ENCODE results near the gene FAM53A.

Gene FAM53A

DNA sequence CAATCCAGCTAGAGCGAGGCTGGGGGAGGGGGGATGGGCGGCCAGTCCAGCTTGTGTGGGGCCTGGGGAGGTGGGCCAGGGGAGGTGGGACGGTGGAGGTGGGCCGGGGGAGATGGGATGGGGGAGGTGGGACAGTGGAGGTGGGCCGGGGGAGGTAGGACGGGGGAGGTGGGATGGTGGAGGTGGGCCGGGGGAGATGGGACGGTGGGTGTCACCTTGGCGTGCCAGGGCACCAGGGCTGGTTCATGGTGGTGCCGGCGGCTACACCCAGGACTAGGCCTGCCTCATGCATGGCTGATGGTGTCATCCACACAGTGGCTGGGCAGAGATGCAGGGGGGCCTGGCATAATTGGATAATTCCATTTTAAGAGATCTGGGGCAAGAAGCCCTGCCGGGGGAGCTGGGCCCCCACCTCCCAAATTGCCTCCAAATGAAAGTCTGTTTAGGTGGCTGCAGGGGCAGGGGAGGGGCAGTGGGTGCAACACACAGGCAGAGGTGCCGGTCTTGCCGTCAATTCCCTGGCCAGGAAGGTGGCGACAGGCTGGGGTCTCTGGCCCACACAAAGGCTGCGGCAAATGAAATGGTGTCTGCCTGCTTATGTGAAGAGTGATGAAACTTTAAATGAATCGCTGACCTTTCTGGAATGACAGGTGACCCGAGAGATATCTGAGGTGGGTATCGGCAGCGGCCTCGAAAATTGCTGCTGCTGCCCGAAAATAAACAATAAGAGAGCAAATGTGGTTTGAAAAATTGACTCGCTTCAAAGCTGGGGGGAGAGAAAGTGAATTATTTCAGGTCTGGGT lies 82.1 kb downstream of the FAM53A start:
- DNase-seq = no peak

DNA sequence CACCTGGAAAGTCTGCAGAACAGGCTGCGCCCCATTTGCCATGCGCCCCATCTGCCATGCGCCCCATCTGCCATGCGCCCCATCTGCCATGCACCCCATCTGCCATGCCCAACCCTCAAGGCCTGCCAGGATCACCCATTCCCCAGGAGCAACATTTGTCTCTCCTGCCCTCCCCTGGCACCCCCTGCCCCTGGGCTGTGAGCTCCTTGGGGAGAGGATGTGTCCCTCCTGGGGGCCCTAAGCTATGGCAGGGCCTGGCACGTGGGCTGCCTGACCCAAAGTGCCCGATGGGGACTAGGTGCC lies 82.6 kb downstream of the FAM53A start:
- DNase-seq = no peak

DNA sequence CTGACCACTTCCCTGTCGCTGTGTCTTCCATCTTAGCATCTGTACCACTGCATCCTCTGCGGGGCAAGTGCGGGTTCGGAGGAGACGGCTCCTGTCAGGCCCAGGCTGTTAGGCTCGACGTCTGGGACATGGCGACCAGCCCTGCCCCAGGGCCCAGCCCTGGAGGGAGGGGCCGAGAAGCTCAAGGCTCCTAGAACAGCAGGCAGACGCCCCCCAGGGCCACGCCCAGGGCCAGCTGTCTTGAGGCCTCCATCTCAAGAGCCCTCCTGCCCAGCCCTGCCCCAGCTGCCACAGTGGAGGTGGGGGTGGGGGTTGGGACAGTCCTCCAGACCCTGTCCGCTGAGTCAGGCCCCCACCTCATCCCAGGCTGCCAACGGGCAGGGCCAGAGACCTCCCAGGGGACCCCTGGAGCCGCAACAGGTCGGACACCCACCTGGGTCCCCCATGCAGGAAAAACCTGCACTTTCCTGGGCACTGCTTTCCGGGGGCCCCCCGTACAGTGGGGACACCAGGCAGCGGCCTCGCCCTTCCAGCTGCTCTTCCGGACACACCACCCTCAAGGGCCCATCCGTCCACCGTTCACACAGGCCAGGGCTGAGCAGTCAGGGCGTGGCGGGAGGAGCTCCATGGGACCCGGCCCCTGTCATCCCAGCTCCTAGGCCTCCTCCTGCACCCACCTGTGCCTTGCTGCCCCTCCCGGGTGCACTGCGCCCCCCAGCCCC lies 83.1 kb downstream of the FAM53A start:
- DNase-seq = no peak

DNA sequence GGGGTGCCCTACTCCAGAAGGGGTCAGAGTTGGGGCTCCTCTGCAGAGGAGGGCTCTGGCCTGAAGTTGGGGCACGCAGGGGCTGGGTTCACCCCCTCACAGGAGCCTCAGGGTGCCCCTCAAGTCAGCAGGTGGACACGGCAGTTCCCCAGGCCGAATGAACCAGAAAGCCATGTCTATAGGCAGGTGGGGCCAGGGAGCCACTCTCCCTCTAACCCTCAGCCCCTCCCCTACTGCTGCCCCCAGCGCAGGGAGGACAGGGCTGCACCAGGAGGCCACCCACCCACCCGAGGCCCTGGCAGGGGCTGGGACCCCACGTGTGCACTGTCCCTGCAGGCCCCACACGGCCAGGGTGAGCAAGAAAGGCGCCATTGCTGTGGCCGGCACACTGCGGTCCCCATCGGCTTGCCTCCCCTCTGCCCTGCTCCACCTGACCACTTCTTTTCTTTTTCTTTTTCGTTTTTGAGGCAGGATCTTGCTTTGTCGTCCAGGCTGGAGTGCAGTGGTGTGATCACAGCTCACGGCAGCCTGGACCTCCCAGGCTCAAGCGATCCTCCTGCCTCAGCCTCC lies 83.8 kb downstream of the FAM53A start:
- no peak for DNase-seq

DNA sequence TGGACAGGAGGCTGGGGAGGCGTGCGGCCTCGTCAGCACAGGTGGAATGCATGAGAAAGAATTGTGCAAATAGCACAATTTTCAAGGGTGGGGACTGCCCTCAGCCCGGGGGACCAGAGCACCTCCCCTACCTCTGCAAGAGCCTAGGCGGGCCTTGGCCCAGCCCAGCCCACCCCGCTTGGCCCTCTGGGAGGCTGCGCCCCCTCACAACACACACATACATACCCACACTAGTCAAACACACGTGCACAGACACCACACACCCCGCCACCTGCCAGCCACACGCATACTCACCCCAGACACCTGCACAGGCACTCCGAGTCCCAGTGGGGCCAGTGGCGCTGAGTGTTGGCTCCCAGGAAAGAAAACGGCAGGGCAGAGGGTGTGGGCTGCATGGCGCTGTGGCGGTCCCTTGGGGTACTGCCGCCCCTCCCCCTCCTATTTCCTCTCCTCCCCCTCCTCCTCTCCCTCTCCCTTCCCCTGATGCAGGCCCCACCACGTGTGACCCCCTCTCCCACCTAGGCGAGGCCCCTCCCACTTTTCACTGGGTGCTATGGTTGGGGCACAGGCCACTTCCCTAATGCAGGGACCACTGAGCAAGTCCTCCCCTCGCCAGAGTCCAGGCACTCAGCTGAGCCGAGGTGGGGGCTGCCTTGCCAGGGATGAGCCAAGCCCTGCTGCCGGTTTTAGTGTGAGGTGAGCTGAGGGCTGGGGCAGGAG lies 84.5 kb downstream of the FAM53A start:
- no peak for DNase-seq

DNA sequence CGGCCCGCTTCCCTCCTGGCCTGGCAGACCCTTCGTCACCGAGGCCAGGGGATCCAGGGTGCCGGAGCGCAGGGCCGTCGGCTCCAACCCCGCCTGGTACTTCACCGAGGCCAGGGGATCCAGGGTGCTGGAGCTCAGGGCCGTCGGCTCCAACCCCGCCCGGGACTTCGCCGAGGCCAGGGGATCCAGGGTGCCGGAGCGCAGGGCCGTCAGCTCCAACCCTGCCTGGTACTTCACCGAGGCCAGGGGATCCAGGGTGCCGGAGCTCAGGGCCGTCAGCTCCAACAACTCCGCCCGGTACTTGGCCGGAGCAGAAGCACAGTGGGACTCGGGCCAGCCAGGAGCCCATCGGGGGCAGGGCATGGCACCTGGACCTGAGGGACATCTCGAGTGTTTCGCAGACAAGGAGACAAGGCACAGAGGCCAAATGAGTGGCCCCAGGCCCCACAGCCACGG lies 85.1 kb downstream of the FAM53A start:
- no peak for DNase-seq

DNA sequence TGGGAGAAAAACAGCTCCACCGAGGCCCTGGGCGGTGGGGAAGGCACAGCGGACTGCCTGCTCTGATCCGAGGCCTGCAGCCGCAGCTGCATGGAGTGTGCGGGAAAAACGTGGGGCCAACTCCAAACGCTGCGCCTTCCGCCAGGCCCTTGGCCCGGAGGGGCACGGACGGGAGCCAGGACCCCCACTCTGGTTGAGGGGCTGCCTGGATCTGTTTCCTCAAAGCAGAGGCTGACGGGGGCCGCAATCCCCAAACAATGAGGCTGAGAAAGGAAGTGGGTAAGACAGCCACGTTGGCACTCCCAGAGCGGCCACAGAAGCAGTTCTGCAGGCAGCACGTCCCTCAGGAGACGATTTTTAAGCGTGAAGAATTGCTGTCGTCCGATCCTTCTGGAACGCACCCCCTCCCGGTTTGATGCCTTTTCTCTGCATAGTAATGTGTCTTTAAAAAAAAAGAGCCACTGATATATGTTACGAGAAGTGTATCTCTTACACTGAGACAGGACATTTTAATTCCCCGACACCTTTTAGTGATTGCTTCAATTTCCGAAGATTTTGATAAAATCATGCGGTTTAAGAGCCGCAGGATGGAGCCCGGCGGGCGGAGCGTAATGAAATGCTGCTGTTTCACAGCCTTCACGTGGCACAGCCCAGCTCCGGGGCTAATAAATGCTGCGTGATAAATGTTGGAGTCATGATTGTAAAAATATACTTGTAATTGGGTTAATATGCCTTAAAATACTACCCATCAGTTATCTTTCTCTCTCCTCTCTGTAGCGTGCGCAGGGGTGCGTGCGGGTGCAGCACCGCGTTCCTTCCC lies 85.7 kb downstream of the FAM53A start:
- no peak for DNase-seq

DNA sequence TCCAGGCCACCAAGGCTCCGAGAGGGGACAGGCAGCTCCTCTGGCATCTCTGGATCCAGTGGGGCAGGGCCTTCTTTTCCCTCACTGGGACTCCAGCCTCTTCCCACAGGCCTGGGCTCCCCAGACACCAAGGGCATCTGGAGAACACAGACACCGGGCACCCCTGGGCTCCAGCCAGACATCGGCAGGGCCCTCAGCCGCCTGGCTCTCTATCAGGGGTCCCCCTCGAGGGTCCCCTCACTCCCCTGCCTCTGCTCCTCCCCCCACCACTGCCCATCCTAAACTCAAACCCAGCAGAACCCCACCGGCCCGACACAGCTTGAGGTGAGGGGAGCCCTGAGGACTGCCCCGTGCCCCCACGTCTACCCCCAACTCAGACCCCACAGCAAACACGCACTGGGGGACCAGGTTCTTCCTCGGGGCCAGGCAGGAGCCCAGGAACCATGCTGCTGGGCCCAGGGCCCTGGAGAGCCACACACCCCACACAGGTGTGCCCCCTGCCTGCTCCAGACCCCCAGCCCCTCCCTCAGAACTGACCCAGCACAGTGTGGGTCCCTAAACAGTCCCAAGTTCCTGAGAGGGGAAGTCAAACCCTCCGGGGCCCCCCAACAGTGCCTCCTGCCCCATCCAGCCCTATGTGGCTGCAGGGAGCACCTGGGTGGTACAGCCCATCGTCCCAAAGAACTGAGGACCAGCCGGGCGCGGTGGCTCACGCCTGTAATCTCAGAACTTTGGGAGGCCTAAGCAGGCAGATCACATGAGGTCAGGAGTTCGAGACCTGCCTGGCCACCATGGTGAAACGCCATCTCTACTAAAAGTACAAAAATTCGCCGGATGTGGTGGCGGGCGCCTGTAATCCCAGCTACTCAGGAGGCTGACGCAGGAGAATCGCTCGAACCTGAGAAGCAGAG lies 86.8 kb downstream of the FAM53A start:
- no peak for DNase-seq

DNA sequence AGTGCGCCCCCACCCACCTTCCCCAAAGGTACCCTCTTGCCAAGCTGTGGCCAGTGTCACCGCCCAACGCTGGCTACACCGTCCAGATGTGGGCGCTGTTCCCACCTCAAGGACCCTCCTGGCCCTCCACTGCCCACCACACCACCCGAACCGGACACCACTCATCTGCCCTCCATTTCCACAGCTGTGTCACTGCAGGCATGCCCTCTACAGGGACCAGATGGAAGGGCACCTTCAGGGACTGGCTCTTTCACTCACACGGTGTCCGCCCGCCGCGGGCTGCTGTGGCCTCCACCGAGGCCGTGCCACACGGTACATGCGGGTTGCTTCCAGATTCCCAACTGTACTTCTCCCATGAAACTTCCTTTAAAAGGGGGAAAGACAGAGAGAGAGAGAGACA lies 87.7 kb downstream of the FAM53A start:
- no peak for DNase-seq

DNA sequence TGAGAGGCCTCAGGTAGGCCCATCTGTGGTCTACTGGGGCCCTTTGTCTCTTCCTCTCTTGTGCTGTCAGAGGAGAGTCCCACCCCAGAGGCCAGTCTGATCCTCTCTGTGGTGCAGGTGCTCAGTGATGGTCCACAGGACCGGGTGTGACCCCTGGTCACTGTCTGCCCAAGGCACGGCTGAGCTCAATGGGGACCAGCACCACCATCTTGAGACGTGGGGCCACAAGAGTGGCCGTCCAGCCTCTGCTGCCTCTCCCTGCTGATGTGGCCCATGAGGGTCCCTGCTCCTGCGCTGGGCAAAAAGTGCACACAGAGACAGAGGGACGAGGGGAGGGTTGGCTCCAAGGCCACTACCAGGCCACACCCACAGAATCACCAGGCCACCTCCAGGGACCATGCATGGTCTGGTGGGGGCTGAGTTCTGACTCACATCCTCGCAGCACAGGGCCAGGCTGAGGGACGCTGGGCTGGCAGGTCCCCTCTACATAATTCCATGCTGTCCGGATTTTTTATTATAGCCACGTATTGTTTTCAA lies 88.3 kb downstream of the FAM53A start:
- DNase-seq = no peak

DNA sequence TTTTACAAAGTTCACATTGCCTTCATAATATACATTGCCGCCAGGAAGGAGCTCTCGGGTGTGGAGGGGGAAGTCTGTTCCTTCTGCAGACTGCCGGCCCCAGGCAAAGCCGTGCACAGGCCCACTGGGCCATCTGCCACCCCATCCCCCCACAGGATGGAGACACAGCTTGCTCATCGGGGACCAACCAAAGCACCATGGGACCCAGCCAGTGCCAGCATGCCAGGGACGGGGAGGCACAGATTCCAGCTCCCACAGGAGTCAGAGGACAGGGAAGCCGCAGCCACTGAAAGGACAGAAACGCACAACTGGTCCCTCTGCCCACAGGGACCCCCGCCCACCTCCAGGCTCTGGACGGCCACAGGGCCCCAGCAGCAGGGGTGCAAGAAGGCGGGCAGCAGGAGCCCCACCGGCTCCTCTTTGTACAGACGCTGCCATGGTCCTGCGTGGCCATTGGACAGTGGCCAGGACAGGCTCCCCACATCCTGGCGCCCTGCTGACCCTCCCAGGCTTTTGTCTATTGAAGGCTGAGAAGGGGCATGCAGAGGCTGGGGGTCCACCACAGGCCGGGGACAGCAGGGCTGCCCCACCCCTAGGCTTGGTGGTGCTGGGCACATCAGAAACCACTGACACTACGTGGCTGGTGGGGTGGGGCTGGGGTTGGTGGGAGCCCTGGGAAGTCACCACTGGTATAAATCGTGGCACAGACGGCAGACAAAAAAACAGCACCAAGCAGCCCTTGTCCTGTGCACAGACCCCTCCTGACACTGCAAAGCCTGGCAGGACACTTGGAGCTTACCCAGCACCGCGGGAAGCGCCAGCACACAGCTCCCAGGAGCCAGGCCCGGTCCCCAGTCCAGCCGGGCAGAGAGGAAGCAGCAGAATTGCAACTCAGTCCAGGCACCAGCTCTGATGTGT lies 89.0 kb downstream of the FAM53A start:
- no peak for DNase-seq

DNA sequence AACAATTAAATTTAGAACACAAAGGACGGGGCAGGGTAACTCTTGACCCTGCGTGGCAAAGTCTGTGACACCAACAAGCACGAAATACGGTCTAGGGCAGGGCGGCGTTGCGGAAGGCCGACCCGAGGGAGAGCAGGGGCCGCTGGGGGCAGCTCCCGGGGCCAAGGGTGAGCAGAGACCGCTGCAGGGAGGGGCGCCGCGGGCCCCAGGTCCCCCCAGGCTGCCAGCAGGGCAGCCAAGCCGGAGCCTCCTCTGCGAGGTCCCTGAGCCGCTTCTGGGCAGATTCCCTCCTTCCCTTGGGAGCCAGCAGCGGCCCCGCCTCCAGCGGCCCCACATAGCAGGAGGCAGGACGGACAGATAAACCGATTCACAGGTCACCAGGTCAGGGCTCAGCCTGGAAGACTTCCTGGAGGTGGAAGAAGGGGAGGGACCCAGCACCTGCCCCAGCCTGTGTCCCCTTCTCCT lies 90.2 kb downstream of the FAM53A start:
- no peak for DNase-seq

DNA sequence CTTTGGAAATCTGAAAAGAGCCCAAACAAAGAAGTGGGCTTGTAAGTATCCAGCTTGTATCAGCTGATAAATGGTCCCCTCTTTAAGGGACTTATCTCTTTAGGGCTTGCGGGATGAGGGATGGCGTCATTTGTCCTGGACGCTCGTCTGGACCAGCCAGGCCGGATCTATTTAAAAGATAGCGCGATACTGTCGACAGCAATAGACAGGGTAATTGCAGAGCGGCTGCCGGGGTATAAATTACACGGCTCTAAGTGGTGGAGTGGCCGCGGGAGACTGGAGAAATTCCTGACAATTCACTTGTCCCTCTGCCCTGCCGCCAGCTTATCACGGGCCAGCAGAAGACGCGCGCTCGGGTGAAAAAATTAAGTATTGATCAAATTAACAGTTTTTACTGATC lies 90.7 kb downstream of the FAM53A start:
- DNase-seq = no peak

DNA sequence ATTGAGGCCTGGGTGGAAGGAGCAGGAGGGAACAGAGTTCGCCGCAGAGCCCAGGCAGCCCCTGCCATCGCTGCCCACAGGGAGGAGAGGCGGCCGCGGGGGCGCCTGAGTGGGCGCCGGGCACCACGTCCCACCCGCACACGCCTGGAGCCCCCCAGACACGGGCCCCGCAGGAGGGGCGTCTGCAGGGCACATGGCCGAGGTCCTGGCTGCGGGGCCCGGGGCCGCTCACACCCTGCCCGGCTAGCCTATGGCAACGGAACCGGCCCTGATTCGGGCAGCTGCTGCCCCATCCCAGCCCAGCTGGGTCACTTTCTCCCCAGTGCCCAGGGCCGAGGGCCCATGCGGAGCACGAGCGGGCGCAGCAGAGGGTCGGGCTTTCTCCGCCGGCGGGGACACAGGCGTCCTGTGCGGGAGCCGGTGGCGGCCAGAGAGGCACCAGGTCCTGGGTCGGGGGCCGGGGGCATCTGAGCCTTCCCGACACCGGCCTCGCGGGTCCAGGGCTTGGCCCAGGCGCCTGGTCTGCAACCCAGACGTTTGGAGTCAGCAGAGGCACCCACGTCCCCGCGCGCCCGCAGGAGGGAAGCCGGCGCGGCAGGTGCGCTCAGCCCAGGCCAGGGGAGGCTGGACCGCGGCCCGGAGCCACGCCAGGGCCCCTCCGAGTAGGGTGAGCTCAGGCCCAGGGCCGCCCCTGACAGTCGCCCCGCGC lies 91.2 kb downstream of the FAM53A start:
- DNase-seq = no peak

DNA sequence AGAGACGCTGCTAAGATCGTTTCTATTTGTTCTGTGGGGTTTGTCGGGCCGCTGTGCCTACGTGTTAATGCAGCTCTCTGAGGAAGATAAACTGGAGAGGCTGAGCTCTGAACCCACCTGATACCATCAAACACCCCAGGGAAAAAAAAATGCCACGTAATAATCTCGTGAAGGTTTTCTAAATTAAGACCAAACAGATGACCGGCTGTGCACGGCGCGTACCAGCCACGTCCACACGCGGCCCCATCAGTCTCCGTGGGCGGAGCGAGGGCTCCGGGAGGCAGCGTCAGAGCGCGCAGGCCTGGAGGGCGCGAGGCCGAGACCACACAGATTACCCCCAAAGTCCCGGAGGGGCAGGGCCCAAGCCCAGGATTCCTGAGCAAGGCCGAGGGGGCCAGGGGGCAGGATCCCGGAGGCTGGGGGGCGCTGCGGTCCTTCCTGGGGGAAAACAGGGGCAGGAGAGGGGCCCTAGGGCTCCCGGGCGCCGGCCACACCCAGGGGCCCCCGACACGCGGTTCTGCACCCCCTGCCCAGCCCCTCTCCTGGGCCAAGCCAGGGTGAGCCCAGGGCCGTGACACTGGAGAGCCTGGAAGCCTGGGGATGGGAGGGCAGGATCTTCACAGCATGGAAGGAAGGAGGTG lies 91.9 kb downstream of the FAM53A start:
- no peak for DNase-seq

DNA sequence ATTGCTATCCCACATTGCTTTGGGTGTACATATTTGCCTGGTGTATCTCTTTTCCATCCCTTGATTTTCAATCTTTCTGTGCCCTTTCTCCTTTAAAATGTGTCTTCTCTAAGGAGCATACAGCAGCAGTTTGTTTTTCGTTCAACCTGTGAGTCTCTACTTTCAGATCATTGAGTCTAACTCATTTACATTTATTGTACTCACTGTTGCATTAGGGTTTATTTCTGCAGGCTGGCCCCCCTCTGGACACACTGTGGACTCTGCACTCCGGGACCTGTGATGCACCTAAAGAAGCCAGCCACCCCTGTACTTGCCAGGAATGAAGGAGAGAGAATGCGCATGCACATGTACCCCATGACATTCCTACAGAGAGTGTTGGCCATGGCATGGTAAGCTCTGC lies 93.0 kb downstream of the FAM53A start:
- no peak for DNase-seq

DNA sequence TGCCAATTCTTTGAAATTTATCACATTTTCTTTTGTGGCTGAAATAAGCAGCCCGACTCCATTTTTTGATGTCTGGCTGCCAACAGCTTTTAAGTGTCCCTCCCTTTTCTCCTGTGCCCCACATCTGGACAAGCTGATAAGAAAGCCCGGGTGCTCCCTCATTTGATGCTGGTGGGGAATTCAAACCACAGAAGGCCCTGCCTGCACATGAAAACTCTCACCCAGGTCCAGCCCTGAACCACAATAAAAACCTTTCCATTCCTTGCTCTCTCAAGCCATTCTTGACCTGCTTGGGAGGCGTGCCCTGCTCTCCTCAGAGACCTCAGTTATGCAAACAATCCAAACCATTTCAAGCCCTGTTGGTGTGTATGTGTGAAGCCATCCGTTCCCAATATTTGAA lies 93.9 kb downstream of the FAM53A start:
- DNase-seq = no peak

All from activated CD4-positive, CD25-positive, alpha-beta regulatory T cell treated with anti-CD3 and anti-CD28 coated beads, Interleukin-2, amount 50 U/mL, for 72 hours (primary cell).